ENCODE results near the gene MCCC1.

DNA sequence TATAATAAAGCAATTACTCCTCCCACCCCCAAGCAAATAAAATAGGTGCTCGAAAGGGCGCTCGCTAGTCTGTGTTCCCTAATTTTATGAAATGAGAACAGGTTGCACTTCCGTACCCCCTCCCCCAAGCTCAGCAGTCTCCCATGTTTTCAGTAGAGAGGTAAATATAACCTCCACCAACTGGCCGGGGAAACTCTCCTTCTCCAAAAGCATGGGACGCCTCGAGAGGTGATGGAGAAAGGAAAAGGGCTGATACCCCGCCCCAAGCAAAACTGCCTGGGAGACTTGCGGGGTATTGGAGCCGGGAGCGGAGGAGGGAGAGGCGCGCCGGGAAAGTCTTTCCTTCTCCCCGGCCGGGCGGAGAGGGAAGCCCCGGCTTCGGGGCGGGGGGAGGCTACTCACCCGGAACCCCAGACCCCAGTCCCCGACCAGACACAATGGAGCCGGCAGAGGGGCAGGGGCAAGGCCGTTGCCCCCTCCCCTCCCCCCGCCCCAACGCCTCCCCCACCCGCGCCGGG is 119.6 kb downstream of the MCCC1 start:
- TF ChIP-seq POLR2A (IDR thresholded peaks at IDR 0.05; ENCODE audit: low read length) (peak; percentile 40), GATA1 (IDR thresholded peaks at IDR 0.05; ENCODE audit: low read depth, low read length) (no peak)
